Stomach smooth muscle (tissue), 2 donors: Measurements from ENCODE around the gene ECEL1.
"Not testable (repeated sequence)": the region's sequence is repeated elsewhere in the genome, so short reads cannot be mapped to it uniquely, and the experiment has no call there.

Experiments
- H3K27ac ChIP-seq: one replicate; pipeline ENCODE4 v1.7.0; 2013; ENCODE audit warnings: mild to moderate bottlenecking, low read length, inconsistent platforms
- H3K27me3 ChIP-seq, 2 donors: one replicate each; pipeline ENCODE4 v1.7.0; 2013; ENCODE audit warnings: low read length in 2 of 2; ENCODE audit not compliant: insufficient read depth in 2 of 2, control insufficient read depth in 1 of 2
- H3K36me3 ChIP-seq, 2 donors: one replicate each; pipeline ENCODE4 v1.7.0; 2013; ENCODE audit warnings: low read length in 2 of 2; ENCODE audit not compliant: control insufficient read depth in 2 of 2, insufficient read depth in 2 of 2
- H3K4me1 ChIP-seq: one replicate; pipeline ENCODE4 v1.7.0; 2013; ENCODE audit warnings: low read length; ENCODE audit not compliant: control insufficient read depth, insufficient read depth
- H3K4me3 ChIP-seq, 2 donors: one replicate each; pipeline ENCODE4 v1.7.0; 2013; ENCODE audit warnings: low read length in 2 of 2
- H3K9ac ChIP-seq, 2 donors: one replicate each; pipeline ENCODE4 v1.7.0; 2013; ENCODE audit warnings: low read length in 2 of 2, mild to moderate bottlenecking in 1 of 2
- H3K9me3 ChIP-seq, 2 donors: one replicate each; pipeline ENCODE4 v1.7.0; 2013; ENCODE audit warnings: low read length in 2 of 2; ENCODE audit not compliant: control insufficient read depth in 2 of 2
- donor health status: healthy.
- donor health status: Pancreatic carcinoma.

The ECEL1 gene

DNA sequence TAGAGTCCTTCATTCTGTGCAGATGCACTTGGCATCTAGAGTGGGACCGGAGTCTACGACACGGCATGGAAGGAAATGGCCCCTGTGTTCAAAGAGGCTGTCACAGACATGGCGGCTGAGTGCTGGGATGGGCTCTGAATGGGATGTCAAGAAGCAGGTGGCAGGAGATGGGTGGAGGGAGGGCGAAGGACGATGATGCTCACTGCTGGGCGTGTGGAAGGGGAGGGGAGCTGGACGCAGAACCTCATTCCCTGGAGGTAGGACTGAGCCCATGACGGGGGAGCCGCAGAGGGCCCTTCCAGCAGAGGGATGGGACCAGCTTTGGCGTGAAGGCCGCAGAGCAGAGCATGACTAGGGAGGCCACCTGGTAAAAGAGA is 50.5 kb downstream of the ECEL1 start:
- H3K27me3 ChIP-seq = peaks cover 0 to 2% of the 10 kb centered on the region in 2 donors
- H3K36me3 ChIP-seq = no peaks in the 10 kb centered on the region
- peaks cover 4% of the 10 kb centered on the region for H3K4me1 ChIP-seq
- H3K27ac ChIP-seq = no peak overlapping the region
- H3K9me3 ChIP-seq = no peaks in the 10 kb centered on the region
- no peak overlapping the region for H3K9ac ChIP-seq
- H3K4me3 ChIP-seq = no peak overlapping the region

GRCh38 chr2:232436381-232437194 is 51.0 kb downstream of the ECEL1 start:
- Histone ChIP-seq H3K27ac (no peak overlapping the region), H3K4me3 (no peak overlapping the region), H3K27me3 (peaks cover 0 to 2% of the 10 kb centered on the region in 2 donors), H3K9me3 (no peaks in the 10 kb centered on the region), H3K9ac (no peak overlapping the region), H3K4me1 (peaks cover 4% of the 10 kb centered on the region), H3K36me3 (no peaks in the 10 kb centered on the region)

GRCh38 chr2:232435805-232436204 is 51.8 kb downstream of the ECEL1 start:
- Histone ChIP-seq H3K4me1 (peaks cover 4% of the 10 kb centered on the region), H3K27me3 (peaks cover 0 to 2% of the 10 kb centered on the region in 2 donors), H3K9ac (no peak overlapping the region), H3K4me3 (no peak overlapping the region), H3K36me3 (no peaks in the 10 kb centered on the region), H3K9me3 (no peaks in the 10 kb centered on the region), H3K27ac (no peak overlapping the region)

- Histone ChIP-seq H3K4me3 (no peak overlapping the region), H3K4me1 (peaks cover under 1% of the 10 kb centered on the region), H3K9me3 (no peaks in the 10 kb centered on the region), H3K36me3 (no peaks in the 10 kb centered on the region), H3K27me3 (peaks cover 0 to 2% of the 10 kb centered on the region in 2 donors), H3K9ac (no peak overlapping the region), H3K27ac (no peak overlapping the region)
Measured at GRCh38 chr2:232435375-232435648, 52.3 kb downstream of the ECEL1 start.

- Histone ChIP-seq H3K36me3 (no peaks in the 10 kb centered on the region), H3K9ac (no peak overlapping the region), H3K9me3 (no peaks in the 10 kb centered on the region), H3K4me3 (no peak overlapping the region), H3K4me1 (no peaks in the 10 kb centered on the region), H3K27me3 (no peaks in the 10 kb centered on the region), H3K27ac (no peak overlapping the region)
Measured at GRCh38 chr2:232434563-232435374, 52.9 kb downstream of the ECEL1 start.

DNA sequence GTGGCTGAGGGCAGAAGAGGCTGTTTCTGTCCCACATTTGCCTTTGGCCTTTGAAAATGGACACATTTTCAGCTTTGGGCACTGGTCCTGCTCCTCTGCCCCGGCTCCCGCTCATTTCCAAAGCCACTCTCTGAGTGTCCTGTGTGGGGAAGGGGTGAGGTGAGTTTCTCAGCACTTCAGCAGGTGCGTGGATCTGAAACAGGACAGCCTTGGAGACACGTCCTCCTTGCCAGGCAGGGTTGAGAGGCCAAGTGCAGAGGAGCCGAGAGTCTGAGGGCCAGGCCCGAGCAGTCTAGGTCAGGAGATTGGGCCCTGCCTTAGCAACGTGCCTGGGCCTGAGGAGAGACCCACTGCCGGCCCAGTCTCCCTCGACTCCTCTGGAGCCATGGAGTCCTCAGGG is 53.5 kb downstream of the ECEL1 start:
- Histone ChIP-seq H3K4me1 (no peaks in the 10 kb centered on the region), H3K27me3 (no peaks in the 10 kb centered on the region), H3K27ac (no peak overlapping the region), H3K9me3 (no peaks in the 10 kb centered on the region), H3K9ac (no peak overlapping the region), H3K4me3 (no peak overlapping the region), H3K36me3 (no peaks in the 10 kb centered on the region)

GRCh38 chr2:232433622-232434021 is 54.0 kb downstream of the ECEL1 start:
- H3K27me3 ChIP-seq, H3K4me1 ChIP-seq, H3K9ac ChIP-seq, H3K36me3 ChIP-seq, H3K27ac ChIP-seq, H3K4me3 ChIP-seq, H3K9me3 ChIP-seq: not testable (repeated sequence)

DNA sequence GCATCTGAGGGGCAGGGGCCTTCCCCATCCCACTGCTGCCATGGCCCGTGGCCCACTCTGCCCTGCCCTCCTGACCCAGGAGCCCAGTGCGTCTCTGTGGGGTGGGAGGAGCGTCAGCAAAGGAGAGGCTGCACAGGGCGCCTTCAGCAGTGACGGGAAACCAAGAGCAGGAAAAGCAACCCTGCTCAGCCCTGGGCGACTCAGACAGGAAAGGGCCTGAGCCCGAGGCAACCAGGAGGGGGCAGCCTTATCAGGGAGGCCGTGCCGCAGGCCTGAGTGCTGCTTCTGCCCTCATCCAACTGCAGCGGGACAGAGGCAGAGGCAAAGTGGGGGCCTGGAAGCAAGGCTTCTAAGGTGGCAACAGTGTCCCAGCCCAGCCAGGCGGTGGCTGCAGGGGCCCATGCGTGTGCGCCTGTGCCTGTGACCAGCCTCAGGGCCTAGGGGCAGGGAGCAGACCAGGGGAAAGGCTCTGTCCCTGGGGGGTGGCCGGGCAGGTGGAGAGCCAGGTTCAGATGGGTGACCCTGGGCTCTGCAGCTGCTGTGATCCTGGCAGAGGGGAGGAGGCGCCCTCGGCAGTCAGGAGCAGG is 54.9 kb downstream of the ECEL1 start:
- H3K9me3 ChIP-seq = no peaks in the 10 kb centered on the region
- H3K27me3 ChIP-seq = no peaks in the 10 kb centered on the region
- H3K9ac ChIP-seq = no peak overlapping the region
- no peaks in the 10 kb centered on the region for H3K36me3 ChIP-seq
- no peak overlapping the region for H3K27ac ChIP-seq
- no peak overlapping the region for H3K4me3 ChIP-seq
- H3K4me1 ChIP-seq = no peaks in the 10 kb centered on the region

GRCh38 chr2:232431705-232432590 is 55.7 kb downstream of the ECEL1 start:
- Histone ChIP-seq H3K27ac (no peak overlapping the region), H3K36me3 (no peaks in the 10 kb centered on the region), H3K4me3 (no peak overlapping the region), H3K9ac (no peak overlapping the region), H3K4me1 (no peaks in the 10 kb centered on the region), H3K27me3 (peaks cover 0 to 2% of the 10 kb centered on the region in 2 donors), H3K9me3 (no peaks in the 10 kb centered on the region)
